Measurements from ENCODE around the gene NFAT5.

DNA sequence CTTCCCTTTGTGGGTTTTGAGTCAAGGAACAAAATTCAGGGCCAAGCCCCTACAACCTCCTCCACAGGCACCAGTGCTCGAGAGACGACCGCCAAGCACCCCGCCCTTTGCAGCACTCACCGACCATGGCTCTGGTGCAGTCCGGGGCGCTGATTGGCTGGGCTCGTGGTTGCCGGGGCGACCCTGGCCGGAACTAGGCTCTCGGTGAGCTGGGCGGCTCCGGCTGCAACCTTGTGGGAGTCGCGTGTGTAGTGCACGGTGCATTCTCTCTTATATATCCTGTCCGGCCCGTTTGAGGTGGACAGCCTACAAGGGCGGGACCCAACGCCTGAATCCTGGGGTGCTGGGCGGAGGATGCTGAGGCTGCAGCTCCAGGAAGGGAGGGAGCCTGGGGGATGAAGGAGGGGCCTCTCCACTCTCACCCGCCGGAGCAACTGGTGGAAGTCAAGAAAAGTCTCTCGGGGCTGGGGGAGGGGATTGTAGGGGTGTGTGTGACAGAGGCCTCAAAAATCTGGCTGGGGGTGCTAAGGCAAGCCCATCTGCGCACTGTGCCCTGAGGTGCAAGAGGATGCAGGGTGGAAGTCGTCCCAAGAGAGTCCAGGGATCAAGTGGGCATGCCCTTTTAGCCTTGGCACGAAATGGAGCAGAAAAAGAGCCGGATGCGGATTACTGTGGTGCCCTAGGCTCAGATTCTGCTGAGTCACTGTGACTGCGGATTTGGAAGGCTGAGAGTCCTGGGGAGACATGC lies 160.7 kb downstream of the NFAT5 start, which contains the start of gene NQO1:
- TF ChIP-seq POLR2A (IDR thresholded peaks at IDR 0.05): peak in 1 of 2 donors; percentile 70
- TF ChIP-seq, protein P1, sequence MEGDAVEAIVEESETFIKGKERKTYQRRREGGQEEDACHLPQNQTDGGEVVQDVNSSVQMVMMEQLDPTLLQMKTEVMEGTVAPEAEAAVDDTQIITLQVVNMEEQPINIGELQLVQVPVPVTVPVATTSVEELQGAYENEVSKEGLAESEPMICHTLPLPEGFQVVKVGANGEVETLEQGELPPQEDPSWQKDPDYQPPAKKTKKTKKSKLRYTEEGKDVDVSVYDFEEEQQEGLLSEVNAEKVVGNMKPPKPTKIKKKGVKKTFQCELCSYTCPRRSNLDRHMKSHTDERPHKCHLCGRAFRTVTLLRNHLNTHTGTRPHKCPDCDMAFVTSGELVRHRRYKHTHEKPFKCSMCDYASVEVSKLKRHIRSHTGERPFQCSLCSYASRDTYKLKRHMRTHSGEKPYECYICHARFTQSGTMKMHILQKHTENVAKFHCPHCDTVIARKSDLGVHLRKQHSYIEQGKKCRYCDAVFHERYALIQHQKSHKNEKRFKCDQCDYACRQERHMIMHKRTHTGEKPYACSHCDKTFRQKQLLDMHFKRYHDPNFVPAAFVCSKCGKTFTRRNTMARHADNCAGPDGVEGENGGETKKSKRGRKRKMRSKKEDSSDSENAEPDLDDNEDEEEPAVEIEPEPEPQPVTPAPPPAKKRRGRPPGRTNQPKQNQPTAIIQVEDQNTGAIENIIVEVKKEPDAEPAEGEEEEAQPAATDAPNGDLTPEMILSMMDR (IDR thresholded peaks at IDR 0.05): no peak
- TF ChIP-seq EP300 (IDR thresholded peaks at IDR 0.05): no peak
